H1 (cell line): ENCODE data around the gene DPP10.

Experiments used
- JUN ChIP-seq: IDR thresholded peaks from 2 replicates; pipeline ENCODE4 v1.6.1; 2011; ENCODE audit warnings: low read depth, mild to moderate bottlenecking, improper control_type of control experiment, low read length
- NRF1 ChIP-seq: IDR thresholded peaks from 2 replicates; pipeline ENCODE4 v1.6.1; 2011; ENCODE audit warnings: mild to moderate bottlenecking, low read depth, low read length, improper control_type of control experiment
- RXRA ChIP-seq: IDR thresholded peaks from 2 replicates; pipeline ENCODE4 v1.6.1; 2011; ENCODE audit warnings: low read depth, mild to moderate bottlenecking, low read length, moderate library complexity; ENCODE audit not compliant: insufficient read depth

DNA sequence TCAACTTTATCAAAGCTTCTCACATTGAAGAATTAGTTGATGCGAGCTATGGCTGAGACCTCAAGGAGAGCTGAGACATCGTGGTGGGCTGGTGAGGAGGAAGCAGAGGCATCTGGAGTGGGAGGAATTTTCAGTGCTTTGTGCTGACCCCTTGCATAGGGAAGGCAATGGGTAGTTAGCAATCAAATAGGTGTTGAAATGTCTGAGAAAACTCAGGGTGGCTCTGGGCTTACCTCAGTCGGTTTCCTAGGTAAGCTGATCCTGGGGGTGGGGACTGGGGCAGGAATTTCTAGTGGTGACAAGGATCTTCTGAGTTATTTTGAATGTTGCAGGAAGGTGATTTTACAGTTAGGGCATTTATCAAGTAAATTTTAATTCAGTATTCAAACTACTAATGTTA lies 20.7 kb upstream of the DPP10 start:
- TF ChIP-seq NRF1 (no peak), JUN (no peak), RXRA (no peak)
